M059J (cell line): ENCODE data around the gene PLD1. TPM values are rescaled to one million over a fixed set of nuclear protein-coding genes. Genes with fewer than 3 reads are reported as not detected.
"Not testable (repeated sequence)": the region's sequence is repeated elsewhere in the genome, so short reads cannot be mapped to it uniquely, and the experiment has no call there.

ENCODE experiments used
- DNase-seq: peaks from one replicate; pipeline ENCODE4 v3.0.0-alpha.2; 2012; ENCODE audit warnings: low read depth
- total RNA-seq: library from RNA; depleted of rRNA; stranded (reverse); fragments of >200 nt; shearing (Covaris generic); gene quantifications from 2 replicates; pipeline ENCODE4 v1.2.3, GENCODE V29; 2014

The PLD1 gene
- total RNA-seq, 1 experiment from 2014 or later: 7.8 TPM

GRCh38 chr3:171817074-171817800 is 7.0 kb upstream of the PLD1 start:
- no peak for DNase-seq

GRCh38 chr3:171815973-171816595 is 5.8 kb upstream of the PLD1 start:
- DNase-seq: peak; percentile 77

- DNase-seq: not testable (repeated sequence)
Observed at GRCh38 chr3:171814662-171815061, 4.4 kb upstream of the PLD1 start.

- DNase-seq: peak; percentile 84
Observed at GRCh38 chr3:171813897-171814460, 3.7 kb upstream of the PLD1 start.

- DNase-seq: no peak
Observed at GRCh38 chr3:171813278-171813896, 3.1 kb upstream of the PLD1 start.

- no peak for DNase-seq
Observed at GRCh38 chr3:171812811-171813210, 2.5 kb upstream of the PLD1 start.

GRCh38 chr3:171811913-171812335 is 1.6 kb upstream of the PLD1 start:
- peak; percentile 73 for DNase-seq

GRCh38 chr3:171811295-171811912 is 1.1 kb upstream of the PLD1 start:
- peak; percentile 99 for DNase-seq

- DNase-seq: no peak
Observed at GRCh38 chr3:171810629-171811294, 479 bp upstream of the PLD1 start.

GRCh38 chr3:171809611-171809860 is 747 bp downstream of the PLD1 start:
- no peak for DNase-seq

GRCh38 chr3:171807806-171808205 is 2.5 kb downstream of the PLD1 start:
- DNase-seq: no peak

GRCh38 chr3:171807129-171807675 is 3.1 kb downstream of the PLD1 start:
- DNase-seq: no peak

- peak; percentile 89 for DNase-seq
Observed at GRCh38 chr3:171806200-171807128, 3.8 kb downstream of the PLD1 start.

- no peak for DNase-seq
Observed at GRCh38 chr3:171805687-171806086, 4.6 kb downstream of the PLD1 start.

GRCh38 chr3:171804618-171805389 is 5.5 kb downstream of the PLD1 start:
- DNase-seq: peak; percentile 75

GRCh38 chr3:171803044-171803443 is 7.2 kb downstream of the PLD1 start:
- DNase-seq: no peak

- DNase-seq: no peak
Observed at GRCh38 chr3:171802590-171802956, 7.7 kb downstream of the PLD1 start.

- DNase-seq: peak; percentile 96
Observed at GRCh38 chr3:171801738-171802589, 8.3 kb downstream of the PLD1 start.

- DNase-seq: peak; percentile 49
Observed at GRCh38 chr3:171799501-171799900, 10.8 kb downstream of the PLD1 start.
